ENCODE data around the gene SFMBT2. TPM values are rescaled to one million over a fixed set of nuclear protein-coding genes. Genes with fewer than 3 reads are reported as not detected.

SFMBT2 gene
- total and polyA plus RNA-seq, 2 of the 4 experiments (the other 2 are of a cell fraction): 0.70 to 1.3 TPM

GRCh38 chr10:7264313-7264756 lies 146.5 kb downstream of the SFMBT2 start:
- H3K23ac ChIP-seq (ENCODE audit: low read depth, low read length): no peak overlapping the region
- H3K56ac ChIP-seq (ENCODE audit: extremely low read depth, insufficient read depth, low read length): no peak overlapping the region
- no peaks in the 10 kb centered on the region for H4K20me1 ChIP-seq (ENCODE audit: insufficient read depth, low read length)
- H3K9me3 ChIP-seq (ENCODE audit: control insufficient read depth, insufficient read depth, low read length): no peaks in the 10 kb centered on the region
- ChIA-PET POLR2A (ENCODE audit: unreplicated experiment) (no interaction called here), CTCF (no interaction called here)
- H3K4me2 ChIP-seq (ENCODE audit: low read depth, low read length): no peak overlapping the region
- no peak overlapping the region for H4K8ac ChIP-seq (ENCODE audit: low read depth in 2 of 2, low read length in 2 of 2)
- ATAC-seq (ENCODE audit: low read depth): no peak
- 80% methylated on average over 1 of the region's 7 CpGs; no CpG with 5 or more reads in 1 of the 2 experiments for WGBS, 2 experiments (ENCODE audit: extremely low coverage in 2 of 2, insufficient read length in 1 of 2)
- no peak overlapping the region for H3K27ac ChIP-seq (ENCODE audit: insufficient read depth, low read length)
- dilution Hi-C loops (cut with HindIII; ENCODE audit: low sequenced_read_pairs, unreplicated experiment) (no loop called here), intact Hi-C loops (cut with micrococcal nuclease) (loop anchor here (10.0 kb wide), 2 partner anchors 480 to 850 kb away; no protein-coding TSS in a partner anchor), in situ Hi-C loops (cut with MboI; ENCODE audit: low sequenced_read_pairs) (loop anchor here (10.0 kb wide), 1 partner anchor 140 kb away; no protein-coding TSS in a partner anchor)
- no peak overlapping the region for H3K14ac ChIP-seq (replicated peaks; ENCODE audit: low read depth, low read length)
- no peak overlapping the region for H3K4ac ChIP-seq (ENCODE audit: low read depth, low read length)
- no peaks in the 10 kb centered on the region for H3K27me3 ChIP-seq (ENCODE audit: control insufficient read depth, insufficient read depth, low read length)
- H2AFZ ChIP-seq (replicated peaks; ENCODE audit: low read length, poor library complexity): no peak overlapping the region
- H2BK15ac ChIP-seq (ENCODE audit: low read depth, low read length): no peak overlapping the region
- no peaks in the 10 kb centered on the region for H3K79me1 ChIP-seq (ENCODE audit: low read depth in 1 of 2, low read length in 2 of 2)
- BruUV-seq (replicated peaks): no TSS peak
- no peak overlapping the region for H2BK5ac ChIP-seq (ENCODE audit: low read depth, low read length, poor library complexity, severe bottlenecking)
- H4K5ac ChIP-seq (ENCODE audit: low read depth, low read length): no peak overlapping the region
- peak; percentile 17 for DNase-seq
- H3K4me3 ChIP-seq (ENCODE audit: insufficient read depth, low read depth, low read length): no peak overlapping the region
- H2BK20ac ChIP-seq (ENCODE audit: low read depth, low read length): no peak overlapping the region
- no peak overlapping the region for H3K18ac ChIP-seq (ENCODE audit: low read depth, low read length)
- H4K91ac ChIP-seq (ENCODE audit: insufficient read depth, low read depth, low read length): no peak overlapping the region
- peaks cover 6% of the 10 kb centered on the region; the same call in 1 of the 2 replicates for H3K4me1 ChIP-seq (ENCODE audit: control insufficient read depth, insufficient read depth, low read length)
- no peak overlapping the region for H2AK9ac ChIP-seq (replicated peaks; ENCODE audit: low read depth, low read length, poor library complexity)
- no peak overlapping the region for H3K9ac ChIP-seq (ENCODE audit: low read depth, low read length)
- TF ChIP-seq SMC3 (IDR thresholded peaks at IDR 0.05; ENCODE audit: low read depth, low read length): no peak
- TF ChIP-seq NFE2L2 (IDR thresholded peaks at IDR 0.05; ENCODE audit: low read depth, low read length): no peak
- no peak for TF ChIP-seq RFX5 (IDR thresholded peaks at IDR 0.05; ENCODE audit: low read depth, low read length)
- no peak for TF ChIP-seq POLR2A (IDR thresholded peaks at IDR 0.05; ENCODE audit: low read depth, low read length)
- TF ChIP-seq FOS (IDR thresholded peaks at IDR 0.05; ENCODE audit: low read depth, low read length): no peak
- TF ChIP-seq ELK1 (IDR thresholded peaks at IDR 0.05; ENCODE audit: borderline replicate concordance, low read depth, low read length): no peak
- H2BK120ac ChIP-seq (ENCODE audit: low read depth, low read length): no peak overlapping the region
- no peak overlapping the region for H2AK5ac ChIP-seq (ENCODE audit: low read depth, low read length)
- H3K9me1 ChIP-seq (ENCODE audit: insufficient read depth, low read length): no peaks in the 10 kb centered on the region
- no peaks in the 10 kb centered on the region for H3K36me3 ChIP-seq (ENCODE audit: control insufficient read depth, insufficient read depth, low read length)

Measured in IMR-90 (cell line).